Transverse colon (tissue), 4 donors: ENCODE data around the gene PDE8A. TPM values are rescaled to one million over a fixed set of nuclear protein-coding genes. Genes with fewer than 3 reads are reported as not detected.

Experiments used
- DNase-seq: peaks from one replicate; pipeline ENCODE4 v3.0.0-alpha.2; 2019
- H3K27ac ChIP-seq, 4 donors: fragments of 200-600 bp; sonication (generic); 2 replicates each; pipeline ENCODE4 v1.5.1; 2016 to 2018; ENCODE audit warnings: inconsistent platforms in 4 of 4
- H3K27me3 ChIP-seq: fragments of 200-600 bp; sonication (generic); 2 replicates; pipeline ENCODE4 v1.5.1; 2017; ENCODE audit warnings: inconsistent platforms
- H3K36me3 ChIP-seq, 4 donors: fragments of 200-600 bp; sonication (generic); 2 replicates each; pipeline ENCODE4 v1.5.1; 2017 to 2019; ENCODE audit warnings: inconsistent platforms in 4 of 4
- H3K4me1 ChIP-seq, 4 donors: fragments of 200-600 bp; sonication (generic); 2 replicates each; pipeline ENCODE4 v1.5.1; 2017 to 2020; ENCODE audit warnings: inconsistent platforms in 4 of 4
- H3K4me3 ChIP-seq, 4 donors: fragments of 200-600 bp; sonication (generic); 1 replicate in 1 of 4; 2 replicates in 3 of 4; pipeline versions ENCODE4 v1.5.1 to v1.6.1; 2017 to 2019; ENCODE audit warnings: inconsistent platforms in 4 of 4
- H3K9me3 ChIP-seq, 2 donors: fragments of 200-600 bp; sonication (generic); 2 replicates each; pipeline ENCODE4 v1.5.1; 2017 to 2019; ENCODE audit warnings: inconsistent platforms in 2 of 2
- CTCF ChIP-seq, 5 experiments: fragments of 200-600 bp in 3 of 5; fragments of 450-650 bp in 2 of 5; sonication (generic) in 3 of 5; IDR thresholded peaks; 1 replicate in 2 of 5; 2 replicates in 3 of 5; pipeline ENCODE4 v1.5.1; 2016 to 2017; ENCODE audit warnings: antibody characterized with exemption in 5 of 5, inconsistent platforms in 3 of 5, mild to moderate bottlenecking in 2 of 5, moderate library complexity in 1 of 5
- EP300 ChIP-seq: sonication (generic); formaldehyde crosslinking; IDR thresholded peaks from one replicate; pipeline ENCODE4 v1.6.1; 2017; ENCODE audit warnings: antibody characterized with exemption, low read depth
- POLR2A ChIP-seq: fragments of 450-650 bp; IDR thresholded peaks from one replicate; pipeline ENCODE4 v1.6.1; 2016; ENCODE audit warnings: antibody characterized with exemption, mild to moderate bottlenecking, moderate library complexity
- POLR2AphosphoS5 ChIP-seq, 3 donors: sonication (generic); formaldehyde crosslinking; IDR thresholded peaks; one replicate each; pipeline ENCODE4 v1.6.1; 2016; ENCODE audit warnings: antibody characterized with exemption in 3 of 3
- WGBS, 2 donors: methylation state at CpG; one replicate each; pipeline ENCODE4 v1.1.5; 2018; ENCODE audit warnings: low coverage in 1 of 2; 5-methylcytosine and 5-hydroxymethylcytosine counted together
- in situ Hi-C, 4 donors: fragments of 200-750 bp; cut with MboI; loops; one replicate each; pipeline versions ENCODE4 v1.15.0 to v1.15.1; 2017; ENCODE audit warnings: low sequenced_read_pairs in 3 of 4, low pct_ligation_motif_present in 1 of 4, low pct_unique_long_range_greater_than_20kb in 1 of 4
- intact Hi-C: fragments of 100-400 bp; cut with DNase I; formaldehyde crosslinking; loops from one replicate; pipeline ENCODE4 v1.15.1; 2023; ENCODE audit warnings: low total_unique reads
- total RNA-seq, 4 donors: library from RNA; depleted of rRNA; stranded (reverse); fragments of >200 nt; gene quantifications; one replicate each; pipeline ENCODE4 v1.1.0, GENCODE V29; 2016

Gene PDE8A
- total RNA-seq, 4 donors from 2014 or later: 115 to 188 (median 165) TPM

GRCh38 chr15:84955089-84955848 is 26.4 kb upstream of the PDE8A start:
- intact Hi-C loops: no loop called here
- Histone ChIP-seq H3K27me3 (no peaks in the 10 kb centered on the region), H3K4me3 (peak overlapping the region in 2 of 4 donors; percentile 5 to 33), H3K36me3 (no peaks in the 10 kb centered on the region), H3K9me3 (no peaks in the 10 kb centered on the region), H3K27ac (no peak overlapping the region), H3K4me1 (peaks cover 0 to 7% (median 3%) of the 10 kb centered on the region in 4 donors)
- 20 to 23% methylated on average over 1 to 15 of the region's 15 CpGs for WGBS, 2 donors
- no peak for TF ChIP-seq POLR2AphosphoS5 (IDR thresholded peaks at IDR 0.05)
- TF ChIP-seq CTCF (IDR thresholded peaks at IDR 0.05): peak; percentile 84 to 93 (median 86)
- no peak for TF ChIP-seq POLR2A
- no peak for TF ChIP-seq EP300
- in situ Hi-C loops: loop anchor here in 1 of 4 donors (25.0 kb wide), 2 partner anchors 182 to 332 kb away; no protein-coding TSS in a partner anchor
- DNase-seq: peak; percentile 78

GRCh38 chr15:84956199-84956598 is 25.5 kb upstream of the PDE8A start:
- H3K9me3 ChIP-seq: no peaks in the 10 kb centered on the region
- H3K4me3 ChIP-seq: no peak overlapping the region
- no peaks in the 10 kb centered on the region for H3K36me3 ChIP-seq
- 79 to 89% methylated on average over 2 of the region's 2 CpGs for WGBS, 2 donors
- no peak for DNase-seq
- no peaks in the 10 kb centered on the region for H3K27me3 ChIP-seq
- TF ChIP-seq CTCF (IDR thresholded peaks at IDR 0.05): no peak
- no peak for TF ChIP-seq POLR2A
- TF ChIP-seq POLR2AphosphoS5 (IDR thresholded peaks at IDR 0.05): no peak
- TF ChIP-seq EP300: no peak
- H3K27ac ChIP-seq: no peak overlapping the region
- H3K4me1 ChIP-seq: peaks cover 0 to 7% (median 3%) of the 10 kb centered on the region in 4 donors
- in situ Hi-C loops (loop anchor here in 1 of 4 donors (25.0 kb wide), 2 partner anchors 181 to 331 kb away; no protein-coding TSS in a partner anchor), intact Hi-C loops (no loop called here)

- no peak overlapping the region for H3K27ac ChIP-seq
- H3K36me3 ChIP-seq: no peaks in the 10 kb centered on the region
- 91 to 94% methylated on average over 4 to 13 of the region's 13 CpGs for WGBS, 2 donors
- in situ Hi-C loops: loop anchor here in 2 of 4 donors (5.0 to 25.0 kb wide), 4 partner anchors 82 to 327 kb away; no protein-coding TSS in a partner anchor
- no peak for TF ChIP-seq EP300
- TF ChIP-seq POLR2AphosphoS5 (IDR thresholded peaks at IDR 0.05): no peak
- no peak for TF ChIP-seq CTCF (IDR thresholded peaks at IDR 0.05)
- no peak for TF ChIP-seq POLR2A
- H3K4me3 ChIP-seq: no peak overlapping the region
- peaks cover 0 to 5% (median 2%) of the 10 kb centered on the region in 4 donors for H3K4me1 ChIP-seq
- no peaks in the 10 kb centered on the region for H3K9me3 ChIP-seq
- no peaks in the 10 kb centered on the region for H3K27me3 ChIP-seq
- intact Hi-C loops: loop anchor here (5.0 kb wide), 1 partner anchor 82 kb away; no protein-coding TSS in a partner anchor
- no peak for DNase-seq
Measured at GRCh38 chr15:84960391-84961113, 21.1 kb upstream of the PDE8A start.

GRCh38 chr15:84961114-84961452 is 20.6 kb upstream of the PDE8A start:
- TF ChIP-seq POLR2A: no peak
- TF ChIP-seq CTCF (IDR thresholded peaks at IDR 0.05): no peak
- no peak for TF ChIP-seq POLR2AphosphoS5 (IDR thresholded peaks at IDR 0.05)
- no peak for TF ChIP-seq EP300
- H3K36me3 ChIP-seq: no peaks in the 10 kb centered on the region
- no peaks in the 10 kb centered on the region for H3K27me3 ChIP-seq
- WGBS, 2 donors: 95 to 100% methylated on average over 2 to 3 of the region's 3 CpGs
- no peak overlapping the region for H3K4me3 ChIP-seq
- intact Hi-C loops (loop anchor here (5.0 kb wide), 1 partner anchor 81 kb away; no protein-coding TSS in a partner anchor), in situ Hi-C loops (loop anchor here in 2 of 4 donors (5.0 to 25.0 kb wide), 4 partner anchors 81 to 326 kb away; no protein-coding TSS in a partner anchor)
- no peaks in the 10 kb centered on the region for H3K4me1 ChIP-seq
- DNase-seq: no peak
- H3K9me3 ChIP-seq: no peaks in the 10 kb centered on the region
- no peak overlapping the region for H3K27ac ChIP-seq
